K562 (cell line): ENCODE results near the gene NT5E. TPM values are rescaled to one million over a fixed set of nuclear protein-coding genes. Genes with fewer than 3 reads are reported as not detected.

Source experiments
- ATAC-seq: fragments of 200-7000 bp; cut with Tn5 transposase; 3 replicates; pipeline ENCODE4 v1.9.1; 2020; ENCODE audit warnings: moderate library complexity
- BruUV-seq: library from RNA; stranded (reverse); fragments of 400-500 nt; replicated peaks from 2 replicates; lab custom pipeline; 2021; lab: Mats Ljungman, UMichigan
- CTCF ChIA-PET: fragments of 300-600 bp; formaldehyde crosslinking; extraction: SDS; loops from one replicate; lab custom pipeline; 2021; ENCODE audit warnings: low intra/inter-chr PET ratio; lab: Yijun Ruan, JAX
- POLR2A ChIA-PET: fragments of 300-600, 350-650 bp; sonication (Branson Sonifier 250); formaldehyde crosslinking; extraction: SDS; loops from one replicate; lab custom pipeline; 2021; ENCODE audit warnings: antibody characterized with exemption, inconsistent platforms; lab: Yijun Ruan, JAX
- DNase-seq, 4 experiments: peaks; one replicate each; pipeline versions ENCODE4 v3.0.0 to v3.0.0-alpha.2; 2011 to 2018; ENCODE audit warnings: low spot score in 3 of 4, mixed read lengths in 3 of 4; ENCODE audit errors: extremely low read depth in 1 of 4
- FAIRE-seq: peaks from 2 replicates; lab custom pipeline; 2011; peaks lifted over from hg19 to GRCh38; lab: Jason Lieb, UNC
- H2AFZ ChIP-seq: 2 replicates; pipeline ENCODE4 v1.6.0; 2011; ENCODE audit warnings: low read depth, low read length, control low read depth, inconsistent platforms
- H3K27ac ChIP-seq: fragments of 200-600 bp; 3 replicates; pipeline ENCODE4 v1.8.0; 2011; ENCODE audit warnings: low read depth, mild to moderate bottlenecking, control low read depth, inconsistent platforms, low read length, moderate library complexity, mixed read lengths; ENCODE audit errors: extremely low read depth
- H3K27me3 ChIP-seq, 2 experiments: fragments of 300-600 bp in 1 of 2; 2 replicates in 1 of 2; 3 replicates in 1 of 2; pipeline versions ENCODE4 v1.6.0 to v1.8.0; 2011; ENCODE audit warnings: inconsistent platforms in 2 of 2, low read length in 2 of 2, mild to moderate bottlenecking in 1 of 2, mixed read lengths in 1 of 2, moderate library complexity in 1 of 2; ENCODE audit not compliant: control insufficient read depth in 2 of 2, insufficient read depth in 2 of 2
- H3K36me3 ChIP-seq: fragments of 300-600 bp; 3 replicates; pipeline ENCODE4 v1.8.0; 2011; ENCODE audit warnings: mild to moderate bottlenecking, low read length, inconsistent platforms; ENCODE audit not compliant: control insufficient read depth, insufficient read depth
- H3K4me1 ChIP-seq, 2 experiments: fragments of 200-600 bp in 1 of 2; replicated peaks in 1 of 2; 2 replicates in 1 of 2; 3 replicates in 1 of 2; pipeline versions ENCODE4 v1.5.1 to v1.8.0; 2011; ENCODE audit warnings: inconsistent platforms in 2 of 2, low read length in 2 of 2, mild to moderate bottlenecking in 1 of 2, mixed read lengths in 1 of 2, moderate library complexity in 1 of 2; ENCODE audit not compliant: control insufficient read depth in 2 of 2, insufficient read depth in 2 of 2
- H3K4me2 ChIP-seq: 2 replicates; pipeline ENCODE4 v1.6.1; 2011; ENCODE audit warnings: low read length, control low read depth, inconsistent platforms, mixed read lengths; ENCODE audit not compliant: insufficient read depth
- H3K4me3 ChIP-seq: fragments of 200-600 bp; sonication (generic), shearing (Covaris generic); 2 replicates; pipeline ENCODE4 v1.5.1; 2016; ENCODE audit warnings: control low read depth, inconsistent platforms
- H3K79me2 ChIP-seq: fragments of 200-600 bp; 3 replicates; pipeline ENCODE4 v1.8.0; 2011; ENCODE audit warnings: low read length, inconsistent platforms; ENCODE audit not compliant: control insufficient read depth, insufficient read depth
- H3K9ac ChIP-seq, 2 experiments: 2 replicates each; pipeline versions ENCODE4 v1.6.0 to v1.6.1; 2011; ENCODE audit warnings: low read depth in 2 of 2, low read length in 2 of 2, control low read depth in 1 of 2, inconsistent platforms in 1 of 2, mild to moderate bottlenecking in 1 of 2, mixed read lengths in 1 of 2; ENCODE audit not compliant: insufficient read depth in 1 of 2
- H3K9me1 ChIP-seq: one replicate; pipeline ENCODE4 v1.6.0; 2011; ENCODE audit warnings: inconsistent platforms, mild to moderate bottlenecking, low read length, moderate library complexity; ENCODE audit not compliant: control insufficient read depth, insufficient read depth
- H3K9me3 ChIP-seq: replicated peaks from 2 replicates; pipeline ENCODE4 v1.5.1; 2011; ENCODE audit warnings: low read depth, low read length, inconsistent platforms; ENCODE audit not compliant: control insufficient read depth, insufficient read depth
- H4K20me1 ChIP-seq: replicated peaks from 2 replicates; pipeline ENCODE4 v1.6.1; 2011; ENCODE audit warnings: low read length, inconsistent platforms, mixed read lengths; ENCODE audit not compliant: control insufficient read depth, insufficient read depth
- ATF6 ChIP-seq: sonication (generic); formaldehyde crosslinking; IDR thresholded peaks from 2 replicates; pipeline ENCODE4 v1.4.0; 2020; ENCODE audit warnings: mild to moderate bottlenecking, missing genetic modification reagents
- DLX4 ChIP-seq: fragments of 250-450 bp; sonication (Bioruptor Pico); IDR thresholded peaks from 2 replicates; pipeline ENCODE4 v1.6.1; 2021; ENCODE audit warnings: mild to moderate bottlenecking
- ELK1 ChIP-seq: sonication (generic); formaldehyde crosslinking; IDR thresholded peaks from 2 replicates; pipeline ENCODE4 v1.8.1; 2022; ENCODE audit warnings: missing genetic modification reagents
- ETS2 ChIP-seq: IDR thresholded peaks from 2 replicates; pipeline ENCODE4 v1.6.1; 2016; ENCODE audit warnings: borderline replicate concordance, missing genetic modification characterization, mild to moderate bottlenecking, moderate library complexity, missing compliant biosample characterization; ENCODE audit not compliant: poor library complexity, severe bottlenecking
- MED1 ChIP-seq: sonication (generic); formaldehyde crosslinking; IDR thresholded peaks from 2 replicates; pipeline ENCODE4 v1.8.1; 2023; ENCODE audit warnings: missing genetic modification reagents, borderline replicate concordance
- SAFB ChIP-seq: fragments of 200-400 bp; formaldehyde crosslinking; IDR thresholded peaks from 2 replicates; pipeline ENCODE4 v1.6.1; 2017; ENCODE audit warnings: low read depth, low read length, borderline replicate concordance
- ZNF518B ChIP-seq: fragments of 250-450 bp; sonication (Bioruptor Pico); IDR thresholded peaks from 2 replicates; pipeline ENCODE4 v1.5.0; 2021; ENCODE audit warnings: mild to moderate bottlenecking, moderate library complexity
- ZNF740 ChIP-seq, 3 experiments: fragments of 200-800 bp in 1 of 3; sonication (Bioruptor generic) in 1 of 3; sonication (generic) in 1 of 3; formaldehyde crosslinking in 1 of 3; IDR thresholded peaks; 2 replicates each; pipeline versions ENCODE4 v1.6.1 to v1.8.0; 2016 to 2022; ENCODE audit warnings: mild to moderate bottlenecking in 2 of 3, missing compliant biosample characterization in 2 of 3, missing genetic modification characterization in 2 of 3, missing genetic modification reagents in 1 of 3
- whole genome bisulfite sequencing: fragments of 100-300 bp; shearing (Covaris generic); methylation state at CpG from one replicate; pipeline ENCODE4 v1.1.6; 2016; ENCODE audit warnings: low coverage, mixed read lengths; ENCODE audit not compliant: insufficient coverage; ENCODE audit errors: missing lambda C conversion rate; 5-methylcytosine and 5-hydroxymethylcytosine counted together
- in situ Hi-C: fragments of 300-500 bp; cut with MboI; formaldehyde crosslinking; loops from 4 replicates; pipeline ENCODE4 v1.15.0; 2018; ENCODE audit warnings: inconsistent platforms, mixed read lengths
- intact Hi-C: fragments of 100-400 bp; cut with micrococcal nuclease; formaldehyde crosslinking; loops from 2 replicates; pipeline ENCODE4 v1.14.2; 2022
- polyA plus RNA-seq, 8 experiments: library from polyadenylated mRNA; depleted of rRNA in 4 of 8; stranded (reverse) in 5 of 8; unstranded in 3 of 8; fragments of >200 nt; fragmentation: Nextera tagmentation in 2 of 8; fragmentation: Illumina TruSeq in 1 of 8; extraction: Ambion mirVana in 2 of 8; extraction: Trizol in 1 of 8; gene quantifications; 2 replicates each; pipeline versions ENCODE4 v1.2.1 to v1.2.3, GENCODE V29; 2011 to 2014; ENCODE audit warnings: inconsistent platforms in 1 of 8, missing spikeins in 1 of 8
- total RNA-seq, 7 experiments: library from RNA; depleted of rRNA in 6 of 7; stranded (reverse); fragments of >200 nt in 6 of 7; fragmentation: Illumina TruSeq in 2 of 7; extraction: Trizol in 2 of 7; gene quantifications; 2 replicates each; pipeline versions ENCODE4 v1.2.1 to v1.2.3, GENCODE V29; 2011 to 2021; ENCODE audit warnings: low replicate concordance in 1 of 7

The NT5E gene
- total and polyA plus RNA-seq, 9 of the 15 experiments (the other 6 are each of a cell fraction or from before 2014, with no cell fraction given): 0.01 to 0.13 TPM; not detected in 7

GRCh38 chr6:85421972-85422371 is 27.9 kb upstream of the NT5E start:
- no peaks in the 10 kb centered on the region for H4K20me1 ChIP-seq
- no peaks in the 10 kb centered on the region for H3K79me2 ChIP-seq
- BruUV-seq: no TSS peak
- no peaks in the 10 kb centered on the region for H3K9me3 ChIP-seq
- POLR2A ChIA-PET: interaction anchor here (0.9 kb wide), 1 partner anchor 23 kb away, joined by 3 read pairs; no protein-coding TSS in a partner anchor
- no peak for FAIRE-seq
- H3K27me3 ChIP-seq: no peaks in the 10 kb centered on the region
- TF ChIP-seq ETS2 (tag) (no peak), DLX4 (CRISPR knock-in tag) (no peak), ZNF518B (CRISPR knock-in tag) (no peak), MED1 (no peak), ELK1 (no peak), ZNF740 (CRISPR knock-in tag; IDR thresholded peaks at IDR 0.05) (no peak), ZNF740 (tag; IDR thresholded peaks at IDR 0.05) (no peak), ATF6 (CRISPR knock-in tag) (no peak), SAFB (no peak)
- TF ChIP-seq, all 486 proteins: peak for 0
- Histone ChIP-seq H2AFZ (no peak overlapping the region), H3K36me3 (no peaks in the 10 kb centered on the region), H3K4me2 (no peak overlapping the region), H3K27ac (no peak overlapping the region), H3K4me3 (no peak overlapping the region), H3K4me1 (no peaks in the 10 kb centered on the region), H3K9me1 (no peaks in the 10 kb centered on the region), H3K9ac (no peak overlapping the region)
- 12% methylated on average over 2 of the region's 2 CpGs for WGBS
- CTCF ChIA-PET: no interaction called here
- ATAC-seq: no peak
- intact Hi-C loops (no loop called here), in situ Hi-C loops (no loop called here)
- no peak for DNase-seq
